HEK293 (cell line): Measurements from ENCODE around the gene TPM1.

ENCODE experiments used
- ZNF654 ChIP-seq: fragments of 450-650 bp; formaldehyde crosslinking; IDR thresholded peaks from 2 replicates; pipeline ENCODE4 v1.5.1; 2016; ENCODE audit warnings: low read depth, missing biosample characterization, missing genetic modification characterization
- TF ChIP-seq, protein P1 (sequence below): fragments of 450-650 bp; formaldehyde crosslinking; IDR thresholded peaks from 2 replicates; pipeline ENCODE4 v1.5.1; 2016; ENCODE audit warnings: missing biosample characterization, missing genetic modification characterization
- TF ChIP-seq, protein P2 (sequence below): fragments of 450-650 bp; formaldehyde crosslinking; IDR thresholded peaks from 2 replicates; pipeline ENCODE4 v1.5.1; 2016; ENCODE audit warnings: missing biosample characterization, missing genetic modification characterization, low read depth
- TF ChIP-seq, protein P3 (sequence below): fragments of 450-650 bp; formaldehyde crosslinking; IDR thresholded peaks from 2 replicates; pipeline ENCODE4 v1.5.1; 2016; ENCODE audit warnings: missing biosample characterization, missing genetic modification characterization
- TF ChIP-seq, protein P4 (sequence below): fragments of 450-650 bp; IDR thresholded peaks from 2 replicates; pipeline ENCODE4 v1.5.1; 2018; ENCODE audit warnings: missing biosample characterization, mild to moderate bottlenecking, missing genetic modification characterization
- TF ChIP-seq, protein P5 (sequence below): sonication (generic); formaldehyde crosslinking; IDR thresholded peaks from 2 replicates; pipeline ENCODE4 v1.8.1; 2022; ENCODE audit warnings: mild to moderate bottlenecking, moderate library complexity, missing genetic modification reagents

DNA sequence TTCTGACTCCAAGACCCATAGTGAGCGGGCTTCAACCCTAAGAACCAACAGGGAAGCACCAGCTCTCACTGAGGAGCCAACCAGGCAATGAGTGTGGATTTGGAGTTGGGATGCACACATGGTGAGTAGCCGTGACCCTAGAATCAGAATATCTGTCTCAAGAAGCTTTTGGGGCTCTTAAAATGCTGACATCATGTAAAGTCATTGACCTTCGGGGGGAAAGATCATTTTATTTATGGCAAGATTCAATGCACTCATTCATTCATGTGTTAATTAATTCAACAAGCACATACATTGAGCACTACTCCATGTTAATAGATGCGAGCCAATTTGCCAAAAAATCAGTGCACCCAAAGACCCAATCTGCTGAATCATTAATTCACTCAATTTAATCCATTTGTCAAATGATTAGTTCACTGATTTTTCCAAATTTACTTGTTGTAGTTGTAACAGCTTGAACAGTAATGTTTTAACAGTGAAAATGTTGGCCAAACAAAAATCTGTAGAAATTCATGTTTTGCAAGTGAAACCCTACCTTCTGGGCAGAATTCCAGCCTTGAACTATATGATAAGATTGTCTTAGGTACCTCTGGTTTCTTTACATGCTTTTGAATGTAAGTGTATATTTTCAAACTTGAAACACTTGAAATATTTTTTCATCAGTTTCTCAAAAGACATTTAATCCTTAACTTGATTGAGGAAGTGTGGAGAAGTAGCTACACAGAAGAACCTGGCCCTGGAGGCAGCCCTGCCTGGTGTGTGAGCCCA lies 49.3 kb downstream of the TPM1 start:
- TF ChIP-seq, protein P1, sequence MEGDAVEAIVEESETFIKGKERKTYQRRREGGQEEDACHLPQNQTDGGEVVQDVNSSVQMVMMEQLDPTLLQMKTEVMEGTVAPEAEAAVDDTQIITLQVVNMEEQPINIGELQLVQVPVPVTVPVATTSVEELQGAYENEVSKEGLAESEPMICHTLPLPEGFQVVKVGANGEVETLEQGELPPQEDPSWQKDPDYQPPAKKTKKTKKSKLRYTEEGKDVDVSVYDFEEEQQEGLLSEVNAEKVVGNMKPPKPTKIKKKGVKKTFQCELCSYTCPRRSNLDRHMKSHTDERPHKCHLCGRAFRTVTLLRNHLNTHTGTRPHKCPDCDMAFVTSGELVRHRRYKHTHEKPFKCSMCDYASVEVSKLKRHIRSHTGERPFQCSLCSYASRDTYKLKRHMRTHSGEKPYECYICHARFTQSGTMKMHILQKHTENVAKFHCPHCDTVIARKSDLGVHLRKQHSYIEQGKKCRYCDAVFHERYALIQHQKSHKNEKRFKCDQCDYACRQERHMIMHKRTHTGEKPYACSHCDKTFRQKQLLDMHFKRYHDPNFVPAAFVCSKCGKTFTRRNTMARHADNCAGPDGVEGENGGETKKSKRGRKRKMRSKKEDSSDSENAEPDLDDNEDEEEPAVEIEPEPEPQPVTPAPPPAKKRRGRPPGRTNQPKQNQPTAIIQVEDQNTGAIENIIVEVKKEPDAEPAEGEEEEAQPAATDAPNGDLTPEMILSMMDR (tag by site-specific recombination): no peak
- TF ChIP-seq, protein P2, sequence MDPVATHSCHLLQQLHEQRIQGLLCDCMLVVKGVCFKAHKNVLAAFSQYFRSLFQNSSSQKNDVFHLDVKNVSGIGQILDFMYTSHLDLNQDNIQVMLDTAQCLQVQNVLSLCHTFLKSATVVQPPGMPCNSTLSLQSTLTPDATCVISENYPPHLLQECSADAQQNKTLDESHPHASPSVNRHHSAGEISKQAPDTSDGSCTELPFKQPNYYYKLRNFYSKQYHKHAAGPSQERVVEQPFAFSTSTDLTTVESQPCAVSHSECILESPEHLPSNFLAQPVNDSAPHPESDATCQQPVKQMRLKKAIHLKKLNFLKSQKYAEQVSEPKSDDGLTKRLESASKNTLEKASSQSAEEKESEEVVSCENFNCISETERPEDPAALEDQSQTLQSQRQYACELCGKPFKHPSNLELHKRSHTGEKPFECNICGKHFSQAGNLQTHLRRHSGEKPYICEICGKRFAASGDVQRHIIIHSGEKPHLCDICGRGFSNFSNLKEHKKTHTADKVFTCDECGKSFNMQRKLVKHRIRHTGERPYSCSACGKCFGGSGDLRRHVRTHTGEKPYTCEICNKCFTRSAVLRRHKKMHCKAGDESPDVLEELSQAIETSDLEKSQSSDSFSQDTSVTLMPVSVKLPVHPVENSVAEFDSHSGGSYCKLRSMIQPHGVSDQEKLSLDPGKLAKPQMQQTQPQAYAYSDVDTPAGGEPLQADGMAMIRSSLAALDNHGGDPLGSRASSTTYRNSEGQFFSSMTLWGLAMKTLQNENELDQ (tag by site-specific recombination): no peak
- TF ChIP-seq, protein P3, sequence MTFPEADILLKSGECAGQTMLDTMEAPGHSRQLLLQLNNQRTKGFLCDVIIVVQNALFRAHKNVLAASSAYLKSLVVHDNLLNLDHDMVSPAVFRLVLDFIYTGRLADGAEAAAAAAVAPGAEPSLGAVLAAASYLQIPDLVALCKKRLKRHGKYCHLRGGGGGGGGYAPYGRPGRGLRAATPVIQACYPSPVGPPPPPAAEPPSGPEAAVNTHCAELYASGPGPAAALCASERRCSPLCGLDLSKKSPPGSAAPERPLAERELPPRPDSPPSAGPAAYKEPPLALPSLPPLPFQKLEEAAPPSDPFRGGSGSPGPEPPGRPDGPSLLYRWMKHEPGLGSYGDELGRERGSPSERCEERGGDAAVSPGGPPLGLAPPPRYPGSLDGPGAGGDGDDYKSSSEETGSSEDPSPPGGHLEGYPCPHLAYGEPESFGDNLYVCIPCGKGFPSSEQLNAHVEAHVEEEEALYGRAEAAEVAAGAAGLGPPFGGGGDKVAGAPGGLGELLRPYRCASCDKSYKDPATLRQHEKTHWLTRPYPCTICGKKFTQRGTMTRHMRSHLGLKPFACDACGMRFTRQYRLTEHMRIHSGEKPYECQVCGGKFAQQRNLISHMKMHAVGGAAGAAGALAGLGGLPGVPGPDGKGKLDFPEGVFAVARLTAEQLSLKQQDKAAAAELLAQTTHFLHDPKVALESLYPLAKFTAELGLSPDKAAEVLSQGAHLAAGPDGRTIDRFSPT: no peak
- TF ChIP-seq, protein P4, sequence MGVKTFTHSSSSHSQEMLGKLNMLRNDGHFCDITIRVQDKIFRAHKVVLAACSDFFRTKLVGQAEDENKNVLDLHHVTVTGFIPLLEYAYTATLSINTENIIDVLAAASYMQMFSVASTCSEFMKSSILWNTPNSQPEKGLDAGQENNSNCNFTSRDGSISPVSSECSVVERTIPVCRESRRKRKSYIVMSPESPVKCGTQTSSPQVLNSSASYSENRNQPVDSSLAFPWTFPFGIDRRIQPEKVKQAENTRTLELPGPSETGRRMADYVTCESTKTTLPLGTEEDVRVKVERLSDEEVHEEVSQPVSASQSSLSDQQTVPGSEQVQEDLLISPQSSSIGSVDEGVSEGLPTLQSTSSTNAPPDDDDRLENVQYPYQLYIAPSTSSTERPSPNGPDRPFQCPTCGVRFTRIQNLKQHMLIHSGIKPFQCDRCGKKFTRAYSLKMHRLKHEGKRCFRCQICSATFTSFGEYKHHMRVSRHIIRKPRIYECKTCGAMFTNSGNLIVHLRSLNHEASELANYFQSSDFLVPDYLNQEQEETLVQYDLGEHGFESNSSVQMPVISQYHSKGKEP (tag by site-specific recombination): no peak
- no peak for TF ChIP-seq ZNF654 (tag by site-specific recombination)
- TF ChIP-seq, protein P5, sequence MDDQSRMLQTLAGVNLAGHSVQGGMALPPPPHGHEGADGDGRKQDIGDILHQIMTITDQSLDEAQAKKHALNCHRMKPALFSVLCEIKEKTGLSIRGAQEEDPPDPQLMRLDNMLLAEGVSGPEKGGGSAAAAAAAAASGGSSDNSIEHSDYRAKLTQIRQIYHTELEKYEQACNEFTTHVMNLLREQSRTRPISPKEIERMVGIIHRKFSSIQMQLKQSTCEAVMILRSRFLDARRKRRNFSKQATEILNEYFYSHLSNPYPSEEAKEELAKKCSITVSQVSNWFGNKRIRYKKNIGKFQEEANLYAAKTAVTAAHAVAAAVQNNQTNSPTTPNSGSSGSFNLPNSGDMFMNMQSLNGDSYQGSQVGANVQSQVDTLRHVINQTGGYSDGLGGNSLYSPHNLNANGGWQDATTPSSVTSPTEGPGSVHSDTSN (CRISPR knock-in tag): no peak
